Endodermal cell (in vitro differentiated cells): Measurements from ENCODE around the gene KRTAP10-3. TPM values are rescaled to one million over a fixed set of nuclear protein-coding genes. Genes with fewer than 3 reads are reported as not detected.

Experiments used
- DNase-seq: peaks from one replicate; pipeline ENCODE4 v3.0.0-alpha.2; 2017
- H3K27ac ChIP-seq: 2 replicates; pipeline ENCODE4 v1.5.1; 2013; ENCODE audit warnings: mild to moderate bottlenecking, low read depth, low read length, moderate library complexity
- H3K27me3 ChIP-seq: 2 replicates; pipeline ENCODE4 v1.6.1; 2013; ENCODE audit warnings: mild to moderate bottlenecking, low read length, moderate library complexity; ENCODE audit not compliant: insufficient read depth, control insufficient read depth, poor library complexity, severe bottlenecking
- H3K36me3 ChIP-seq: 2 replicates; pipeline ENCODE4 v1.7.0; 2013; ENCODE audit warnings: mild to moderate bottlenecking, low read length, moderate library complexity; ENCODE audit not compliant: control insufficient read depth, insufficient read depth
- H3K4me1 ChIP-seq: one replicate; pipeline ENCODE4 v1.7.0; 2013; ENCODE audit warnings: low read length; ENCODE audit not compliant: control insufficient read depth, insufficient read depth
- H3K4me3 ChIP-seq: 2 replicates; pipeline ENCODE4 v1.5.1; 2013; ENCODE audit warnings: mild to moderate bottlenecking, low read length, moderate library complexity
- H3K9ac ChIP-seq: 2 replicates; pipeline ENCODE4 v1.6.1; 2013; ENCODE audit warnings: mild to moderate bottlenecking, low read length, moderate library complexity; ENCODE audit not compliant: poor library complexity, severe bottlenecking; ENCODE audit errors: extremely low read depth
- H3K9me3 ChIP-seq: 2 replicates; pipeline ENCODE4 v1.6.1; 2013; ENCODE audit warnings: mild to moderate bottlenecking, low read length, moderate library complexity; ENCODE audit not compliant: control insufficient read depth
- H3K27ac Mint-ChIP-seq: 2 replicates; pipeline ENCODE4 v1.8.0; 2020; ENCODE audit warnings: mixed read lengths
- H3K27me3 Mint-ChIP-seq: 2 replicates; pipeline ENCODE4 v1.8.0; 2021; ENCODE audit warnings: mild to moderate bottlenecking, mixed read lengths; ENCODE audit not compliant: insufficient read depth
- H3K36me3 Mint-ChIP-seq: 2 replicates; pipeline ENCODE4 v1.8.0; 2020; ENCODE audit warnings: low read depth, mixed read lengths
- H3K4me1 Mint-ChIP-seq: 2 replicates; pipeline ENCODE4 v1.8.0; 2020; ENCODE audit warnings: mixed read lengths
- H3K4me3 Mint-ChIP-seq: 2 replicates; pipeline ENCODE4 v1.8.0; 2020; ENCODE audit warnings: mild to moderate bottlenecking, moderate library complexity, mixed read lengths
- H3K9me3 Mint-ChIP-seq: 2 replicates; pipeline ENCODE4 v1.8.0; 2020; ENCODE audit warnings: mild to moderate bottlenecking, mixed read lengths
- WGBS, 2 experiments: methylation state at CpG; one replicate each; pipeline versions ENCODE4 v1.1.5 to v1.1.7; 2013; ENCODE audit warnings: missing lambda C conversion rate in 2 of 2, mixed read lengths in 1 of 2; ENCODE audit not compliant: insufficient coverage in 1 of 2, insufficient read length in 1 of 2; 5-methylcytosine and 5-hydroxymethylcytosine counted together
- total RNA-seq, 2 donors: library from RNA; stranded (reverse); fragmentation: NEBNext Ultra II Directional in 1 of 2; extraction: Animal tissue kit (Norgen Biotek cat#: 25700) in 1 of 2; gene quantifications; 2 replicates in 1 of 2; 3 replicates in 1 of 2; pipeline ENCODE4 v1.2.1, GENCODE V29; 2021
- TF ChIP-seq, protein P1 (sequence below): fragments of 200-600 bp; sonication (generic); conservative IDR thresholded peaks from 2 replicates; pipeline ENCODE4 v1.5.0; 2021; ENCODE audit warnings: antibody characterized with exemption, mild to moderate bottlenecking

KRTAP10-3 gene
- total RNA-seq, 2 donors from 2014 or later = not detected

DNA sequence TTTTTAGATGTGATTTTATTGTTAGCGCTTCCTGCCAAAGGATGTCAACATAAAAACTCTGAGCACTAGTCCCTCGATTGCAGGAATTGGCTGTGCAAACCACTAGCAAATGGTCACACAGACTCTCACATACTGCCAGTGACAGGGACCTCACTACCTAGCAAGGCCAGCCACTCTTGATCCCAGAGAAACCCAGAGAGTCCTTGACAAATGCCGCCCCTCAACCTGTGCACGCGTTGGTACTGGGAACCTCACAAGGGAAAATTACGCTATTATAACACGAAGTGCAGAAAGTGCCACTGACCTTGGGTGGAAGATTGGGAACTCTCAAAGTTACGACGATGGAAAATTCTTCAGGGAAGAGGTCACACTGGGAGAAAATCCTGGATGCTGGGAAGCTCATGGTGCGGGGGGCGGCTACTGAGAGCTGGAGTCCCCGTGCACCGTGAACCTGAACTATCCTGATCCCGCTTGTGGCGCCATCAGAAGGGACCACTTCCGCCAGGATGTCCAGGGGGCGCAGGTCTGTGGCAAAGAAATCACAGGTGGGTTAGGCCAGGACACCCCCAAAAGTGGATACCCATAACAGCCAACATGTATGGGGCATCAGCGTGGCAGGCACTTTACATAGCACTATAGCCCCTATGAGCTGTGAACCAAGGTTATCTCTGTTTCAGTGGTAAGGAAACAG, 9.0 kb upstream of the KRTAP10-3 start:
- H3K36me3 ChIP-seq = no peaks in the 10 kb centered on the region
- no peak overlapping the region for H3K27ac ChIP-seq
- H3K4me3 ChIP-seq = no peak overlapping the region
- no peak overlapping the region for H3K9ac ChIP-seq
- H3K27me3 ChIP-seq = no peaks in the 10 kb centered on the region
- H3K4me1 ChIP-seq = no peaks in the 10 kb centered on the region
- H3K9me3 ChIP-seq = peaks cover 14% of the 10 kb centered on the region
- Mint-ChIP-seq H3K36me3 (no peaks in the 10 kb centered on the region), H3K27ac (no peak overlapping the region), H3K9me3 (peaks cover 22% of the 10 kb centered on the region), H3K4me1 (no peaks in the 10 kb centered on the region), H3K4me3 (no peak overlapping the region), H3K27me3 (no peaks in the 10 kb centered on the region)
- WGBS, 2 experiments = 95 to 96% methylated on average over 12 to 18 of the region's 18 CpGs
- no peak for DNase-seq
- TF ChIP-seq, protein P1, sequence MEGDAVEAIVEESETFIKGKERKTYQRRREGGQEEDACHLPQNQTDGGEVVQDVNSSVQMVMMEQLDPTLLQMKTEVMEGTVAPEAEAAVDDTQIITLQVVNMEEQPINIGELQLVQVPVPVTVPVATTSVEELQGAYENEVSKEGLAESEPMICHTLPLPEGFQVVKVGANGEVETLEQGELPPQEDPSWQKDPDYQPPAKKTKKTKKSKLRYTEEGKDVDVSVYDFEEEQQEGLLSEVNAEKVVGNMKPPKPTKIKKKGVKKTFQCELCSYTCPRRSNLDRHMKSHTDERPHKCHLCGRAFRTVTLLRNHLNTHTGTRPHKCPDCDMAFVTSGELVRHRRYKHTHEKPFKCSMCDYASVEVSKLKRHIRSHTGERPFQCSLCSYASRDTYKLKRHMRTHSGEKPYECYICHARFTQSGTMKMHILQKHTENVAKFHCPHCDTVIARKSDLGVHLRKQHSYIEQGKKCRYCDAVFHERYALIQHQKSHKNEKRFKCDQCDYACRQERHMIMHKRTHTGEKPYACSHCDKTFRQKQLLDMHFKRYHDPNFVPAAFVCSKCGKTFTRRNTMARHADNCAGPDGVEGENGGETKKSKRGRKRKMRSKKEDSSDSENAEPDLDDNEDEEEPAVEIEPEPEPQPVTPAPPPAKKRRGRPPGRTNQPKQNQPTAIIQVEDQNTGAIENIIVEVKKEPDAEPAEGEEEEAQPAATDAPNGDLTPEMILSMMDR = no peak

DNA sequence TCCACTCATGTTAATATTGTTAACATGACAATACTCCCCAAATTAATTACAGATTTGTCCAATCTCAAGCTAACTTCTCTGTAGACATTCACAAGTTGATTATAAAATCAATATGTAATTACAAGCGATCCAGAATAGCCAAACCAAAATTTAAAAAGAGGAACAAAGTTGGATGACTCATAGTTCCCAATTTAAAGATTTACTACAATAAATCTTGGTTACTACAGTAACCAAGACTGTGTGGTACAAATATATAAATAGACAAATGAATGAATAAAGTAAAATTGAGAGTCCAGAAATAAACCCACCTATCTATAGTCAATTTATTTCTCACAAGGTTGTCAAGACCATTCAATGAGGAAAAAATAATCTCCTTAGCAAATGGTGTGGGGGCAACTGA, 7.8 kb upstream of the KRTAP10-3 start:
- TF ChIP-seq, protein P1 = no peak
- Mint-ChIP-seq H3K4me3 (no peak overlapping the region), H3K27me3 (no peaks in the 10 kb centered on the region), H3K36me3 (no peaks in the 10 kb centered on the region), H3K4me1 (no peaks in the 10 kb centered on the region), H3K9me3 (peaks cover 12% of the 10 kb centered on the region), H3K27ac (no peak overlapping the region)
- peaks cover 11% of the 10 kb centered on the region for H3K9me3 ChIP-seq
- H3K27ac ChIP-seq = no peak overlapping the region
- no peak overlapping the region for H3K9ac ChIP-seq
- H3K36me3 ChIP-seq = no peaks in the 10 kb centered on the region
- no peak for DNase-seq
- H3K4me1 ChIP-seq = no peaks in the 10 kb centered on the region
- H3K27me3 ChIP-seq = no peaks in the 10 kb centered on the region
- WGBS, 2 experiments = 100% methylated on average over 1 of the region's 1 CpG; no CpG with 5 or more reads in 1 of the 2 experiments
- H3K4me3 ChIP-seq = no peak overlapping the region

GRCh38 chr21:44564886-44565598, 6.4 kb upstream of the KRTAP10-3 start:
- H3K27me3 ChIP-seq = no peaks in the 10 kb centered on the region
- no peak overlapping the region for H3K27ac Mint-ChIP-seq
- no peak overlapping the region for H3K4me3 ChIP-seq
- H3K36me3 Mint-ChIP-seq = no peaks in the 10 kb centered on the region
- no peak overlapping the region for H3K4me3 Mint-ChIP-seq
- TF ChIP-seq, protein P1 = no peak
- H3K36me3 ChIP-seq = no peaks in the 10 kb centered on the region
- H3K27ac ChIP-seq = no peak overlapping the region
- no peak overlapping the region for H3K9ac ChIP-seq
- no peaks in the 10 kb centered on the region for H3K27me3 Mint-ChIP-seq
- H3K9me3 ChIP-seq = no peaks in the 10 kb centered on the region
- no peaks in the 10 kb centered on the region for H3K4me1 ChIP-seq
- no peak for DNase-seq
- no peaks in the 10 kb centered on the region for H3K4me1 Mint-ChIP-seq
- 0% methylated on average over 1 of the region's 1 CpG; no CpG with 5 or more reads in 1 of the 2 experiments for WGBS, 2 experiments
- no peaks in the 10 kb centered on the region for H3K9me3 Mint-ChIP-seq
